Ascending aorta (tissue), 2 donors: Measurements from ENCODE around the gene QRSL1. TPM values are rescaled to one million over a fixed set of nuclear protein-coding genes. Genes with fewer than 3 reads are reported as not detected.

ENCODE experiments used
- DNase-seq, 2 donors: peaks; one replicate each; pipeline ENCODE4 v3.0.0-alpha.2; 2019; ENCODE audit warnings: low spot score in 2 of 2
- H3K27ac ChIP-seq, 2 donors: fragments of 200-600 bp; sonication (generic); one replicate each; pipeline ENCODE4 v1.5.1; 2016 to 2017; ENCODE audit warnings: mild to moderate bottlenecking in 1 of 2
- H3K27me3 ChIP-seq: fragments of 200-600 bp; sonication (generic); one replicate; pipeline ENCODE4 v1.5.1; 2017
- H3K36me3 ChIP-seq, 2 donors: fragments of 200-600 bp; sonication (generic); one replicate each; pipeline ENCODE4 v1.5.1; 2016
- H3K4me1 ChIP-seq, 2 donors: fragments of 200-600 bp; sonication (generic); one replicate each; pipeline ENCODE4 v1.5.1; 2016 to 2017; ENCODE audit warnings: mild to moderate bottlenecking in 1 of 2
- H3K4me3 ChIP-seq, 2 donors: fragments of 200-600 bp; sonication (generic); one replicate each; pipeline ENCODE4 v1.5.1; 2016 to 2017; ENCODE audit warnings: mild to moderate bottlenecking in 1 of 2
- H3K9me3 ChIP-seq, 2 donors: fragments of 200-600 bp; sonication (generic); one replicate each; pipeline ENCODE4 v1.5.1; 2016
- intact Hi-C: fragments of 100-400 bp; cut with DNase I; formaldehyde crosslinking; loops from one replicate; pipeline ENCODE4 v1.15.1; 2023
- total RNA-seq: library from RNA; depleted of rRNA; stranded (reverse); fragments of >200 nt; gene quantifications from one replicate; pipeline ENCODE4 v1.1.0, GENCODE V29; 2016
- TF ChIP-seq, protein P1 (sequence below), 3 experiments: fragments of 200-600 bp in 2 of 3; fragments of 450-650 bp in 1 of 3; sonication (generic) in 2 of 3; IDR thresholded peaks; one replicate each; pipeline ENCODE4 v1.5.1; 2016 to 2019; ENCODE audit warnings: antibody characterized with exemption in 3 of 3, mild to moderate bottlenecking in 1 of 3, moderate library complexity in 1 of 3

QRSL1 gene
- total RNA-seq, 1 donor from 2014 or later: 3.9 TPM

DNA sequence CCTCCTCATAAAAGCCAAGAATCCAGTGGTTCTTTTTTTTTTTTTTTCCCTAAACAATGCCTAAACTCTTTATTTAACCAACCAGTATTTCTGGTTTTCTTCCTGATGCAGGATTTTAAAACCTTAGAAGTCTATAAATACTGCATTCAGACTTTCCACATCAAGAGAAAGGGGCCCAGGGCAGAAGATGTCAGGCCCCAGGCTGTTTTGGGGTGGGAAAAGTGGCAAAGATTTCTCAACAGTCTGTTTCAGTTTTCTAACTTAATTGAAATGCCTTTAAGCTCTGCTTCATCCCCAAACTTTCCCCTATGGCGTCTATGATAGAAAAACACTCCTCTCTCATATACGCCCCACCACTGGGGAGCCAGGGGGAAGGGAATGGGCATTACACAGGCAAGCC, 33.1 kb downstream of the QRSL1 start:
- no peaks in the 10 kb centered on the region for H3K27me3 ChIP-seq
- no peak overlapping the region for H3K27ac ChIP-seq
- no peak for DNase-seq
- H3K36me3 ChIP-seq: peaks cover 21 to 50% of the 10 kb centered on the region in 2 donors
- intact Hi-C loops: no loop called here
- no peaks in the 10 kb centered on the region for H3K4me1 ChIP-seq
- TF ChIP-seq, protein P1, sequence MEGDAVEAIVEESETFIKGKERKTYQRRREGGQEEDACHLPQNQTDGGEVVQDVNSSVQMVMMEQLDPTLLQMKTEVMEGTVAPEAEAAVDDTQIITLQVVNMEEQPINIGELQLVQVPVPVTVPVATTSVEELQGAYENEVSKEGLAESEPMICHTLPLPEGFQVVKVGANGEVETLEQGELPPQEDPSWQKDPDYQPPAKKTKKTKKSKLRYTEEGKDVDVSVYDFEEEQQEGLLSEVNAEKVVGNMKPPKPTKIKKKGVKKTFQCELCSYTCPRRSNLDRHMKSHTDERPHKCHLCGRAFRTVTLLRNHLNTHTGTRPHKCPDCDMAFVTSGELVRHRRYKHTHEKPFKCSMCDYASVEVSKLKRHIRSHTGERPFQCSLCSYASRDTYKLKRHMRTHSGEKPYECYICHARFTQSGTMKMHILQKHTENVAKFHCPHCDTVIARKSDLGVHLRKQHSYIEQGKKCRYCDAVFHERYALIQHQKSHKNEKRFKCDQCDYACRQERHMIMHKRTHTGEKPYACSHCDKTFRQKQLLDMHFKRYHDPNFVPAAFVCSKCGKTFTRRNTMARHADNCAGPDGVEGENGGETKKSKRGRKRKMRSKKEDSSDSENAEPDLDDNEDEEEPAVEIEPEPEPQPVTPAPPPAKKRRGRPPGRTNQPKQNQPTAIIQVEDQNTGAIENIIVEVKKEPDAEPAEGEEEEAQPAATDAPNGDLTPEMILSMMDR (IDR thresholded peaks at IDR 0.05): no peak
- H3K4me3 ChIP-seq: no peak overlapping the region
- H3K9me3 ChIP-seq: peaks cover 0 to 6% of the 10 kb centered on the region in 2 donors

DNA sequence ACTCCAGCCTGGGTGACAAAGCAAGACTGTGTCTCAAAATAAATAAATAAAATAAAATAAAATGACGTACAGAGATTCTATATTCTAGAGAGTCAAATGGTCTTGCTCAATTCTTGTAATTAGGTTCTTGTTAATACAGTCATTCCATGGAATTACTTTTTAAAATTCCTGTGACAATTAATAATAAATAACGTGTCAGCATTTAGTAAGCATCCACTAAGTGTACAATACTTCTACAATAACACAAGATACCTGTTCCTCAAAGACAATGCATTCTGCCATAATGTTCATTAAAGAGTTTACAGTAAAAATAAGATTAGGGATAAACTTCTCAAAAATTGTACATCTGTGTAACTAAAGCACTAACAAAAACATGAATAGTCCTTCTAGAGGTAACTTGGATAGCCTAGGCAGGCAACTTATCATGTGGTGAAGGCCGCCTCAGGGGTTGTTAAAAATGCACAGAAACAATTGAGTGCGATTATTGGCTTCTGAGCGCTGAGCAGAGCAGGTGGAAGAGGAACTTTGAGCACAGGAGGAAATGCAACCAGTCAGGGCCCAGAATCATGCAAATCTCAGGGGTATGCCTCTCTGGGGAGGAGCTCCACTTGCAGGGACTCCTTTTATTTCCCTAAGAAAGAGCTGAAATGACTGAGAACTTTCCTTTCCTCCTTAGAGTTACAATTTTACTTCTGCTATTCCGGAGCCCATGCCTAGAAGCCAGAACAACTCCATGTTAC, 37.1 kb downstream of the QRSL1 start:
- intact Hi-C loops: no loop called here
- no peak overlapping the region for H3K4me3 ChIP-seq
- H3K27me3 ChIP-seq: no peaks in the 10 kb centered on the region
- H3K4me1 ChIP-seq: no peaks in the 10 kb centered on the region
- DNase-seq: no peak
- TF ChIP-seq, protein P1 (IDR thresholded peaks at IDR 0.05): no peak
- peaks cover 10 to 17% of the 10 kb centered on the region in 2 donors for H3K36me3 ChIP-seq
- no peaks in the 10 kb centered on the region for H3K9me3 ChIP-seq
- H3K27ac ChIP-seq: no peak overlapping the region

DNA sequence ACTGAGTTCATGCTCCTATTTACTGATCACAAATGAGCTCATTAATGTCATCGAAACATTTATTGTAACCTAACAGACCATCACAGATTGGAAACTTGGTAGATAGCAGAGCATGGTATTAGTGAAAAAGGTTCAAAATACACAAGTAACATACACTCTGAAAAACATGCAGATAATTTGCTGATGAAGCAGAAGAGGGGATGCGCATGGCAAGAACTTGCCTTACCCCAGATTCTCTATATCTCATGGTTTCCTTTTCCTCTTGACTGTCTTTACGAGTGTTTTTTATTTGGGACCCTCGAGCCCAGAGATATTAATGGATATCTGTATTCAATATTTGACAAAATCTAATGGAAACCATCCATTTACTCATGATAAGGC, 37.6 kb downstream of the QRSL1 start:
- peaks cover 10 to 17% of the 10 kb centered on the region in 2 donors for H3K36me3 ChIP-seq
- H3K9me3 ChIP-seq: no peaks in the 10 kb centered on the region
- intact Hi-C loops: no loop called here
- no peak overlapping the region for H3K4me3 ChIP-seq
- no peaks in the 10 kb centered on the region for H3K27me3 ChIP-seq
- TF ChIP-seq, protein P1 (IDR thresholded peaks at IDR 0.05): no peak
- no peak for DNase-seq
- H3K27ac ChIP-seq: no peak overlapping the region
- no peaks in the 10 kb centered on the region for H3K4me1 ChIP-seq

DNA sequence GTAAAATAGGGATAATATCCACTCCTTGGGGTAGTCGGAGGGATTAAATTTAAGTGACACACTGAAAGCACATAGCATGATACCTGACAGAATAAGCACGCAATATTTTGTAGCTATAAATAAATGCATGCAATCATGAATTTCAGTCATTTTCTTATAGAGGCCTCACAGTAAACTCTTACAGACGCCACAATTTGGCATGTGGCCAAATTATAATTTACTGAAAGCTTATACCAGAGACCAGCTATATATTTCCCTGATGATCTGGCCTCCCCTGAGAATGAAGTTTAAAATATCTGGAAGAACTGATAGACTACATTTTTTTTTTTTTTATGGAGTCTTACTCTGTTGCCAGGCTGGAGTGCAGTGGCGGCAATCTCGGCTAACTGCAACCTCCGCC, 40.9 kb downstream of the QRSL1 start:
- no peaks in the 10 kb centered on the region for H3K27me3 ChIP-seq
- H3K27ac ChIP-seq: no peak overlapping the region
- intact Hi-C loops: no loop called here
- no peaks in the 10 kb centered on the region for H3K4me1 ChIP-seq
- TF ChIP-seq, protein P1 (IDR thresholded peaks at IDR 0.05): no peak
- H3K4me3 ChIP-seq: no peak overlapping the region
- no peak for DNase-seq
- peaks cover 0 to 1% of the 10 kb centered on the region in 2 donors for H3K36me3 ChIP-seq
- no peaks in the 10 kb centered on the region for H3K9me3 ChIP-seq

- Histone ChIP-seq H3K4me3 (no peak overlapping the region), H3K27me3 (no peaks in the 10 kb centered on the region), H3K36me3 (no peaks in the 10 kb centered on the region), H3K4me1 (no peaks in the 10 kb centered on the region), H3K27ac (no peak overlapping the region), H3K9me3 (no peaks in the 10 kb centered on the region)
- no peak for DNase-seq
- TF ChIP-seq, protein P1 (IDR thresholded peaks at IDR 0.05): no peak
- intact Hi-C loops: no loop called here
Measured at GRCh38 chr6:106671651-106672050, 42.3 kb downstream of the QRSL1 start.
